HEK293T (cell line): Measurements from ENCODE around the gene DHX40.

Experiments
- CTCF ChIA-PET: fragments of 350-600 bp; formaldehyde crosslinking; extraction: SDS; loops from one replicate; lab custom pipeline; 2021; ENCODE audit warnings: antibody characterized with exemption, inconsistent platforms; lab: Yijun Ruan, JAX
- POLR2A ChIA-PET: fragments of 350-600 bp; formaldehyde crosslinking; extraction: SDS; loops from one replicate; lab custom pipeline; 2020; ENCODE audit warnings: antibody characterized with exemption, inconsistent platforms; lab: Yijun Ruan, JAX
- DNase-seq: peaks from one replicate; pipeline ENCODE4 v3.0.0; 2012; ENCODE audit warnings: mixed read lengths; ENCODE audit errors: extremely low spot score
- ARNT ChIP-seq: fragments of 450-650 bp; IDR thresholded peaks from 2 replicates; pipeline ENCODE4 v1.6.1; 2017; ENCODE audit warnings: mild to moderate bottlenecking
- BHLHE40 ChIP-seq: fragments of 450-650 bp; IDR thresholded peaks from 2 replicates; pipeline ENCODE4 v1.6.1; 2016; ENCODE audit warnings: mild to moderate bottlenecking, moderate library complexity, borderline replicate concordance
- CTBP1 ChIP-seq: fragments of 450-650 bp; IDR thresholded peaks from 2 replicates; pipeline ENCODE4 v1.6.1; 2016; ENCODE audit warnings: borderline replicate concordance
- ELF4 ChIP-seq: fragments of 450-650 bp; IDR thresholded peaks from 2 replicates; pipeline ENCODE4 v1.6.1; 2017; ENCODE audit warnings: antibody characterized with exemption
- FOXA1 ChIP-seq: fragments of 450-650 bp; IDR thresholded peaks from 2 replicates; pipeline ENCODE4 v1.6.1; 2016; ENCODE audit warnings: mild to moderate bottlenecking
- FOXK2 ChIP-seq: fragments of 450-650 bp; IDR thresholded peaks from 2 replicates; pipeline ENCODE4 v1.6.1; 2016; ENCODE audit warnings: mild to moderate bottlenecking
- FOXM1 ChIP-seq: fragments of 450-650 bp; IDR thresholded peaks from 2 replicates; pipeline ENCODE4 v1.6.1; 2017; ENCODE audit warnings: mild to moderate bottlenecking, borderline replicate concordance
- HDGF ChIP-seq: fragments of 450-650 bp; IDR thresholded peaks from 2 replicates; pipeline ENCODE4 v1.6.1; 2017; ENCODE audit warnings: antibody characterized with exemption, borderline replicate concordance
- L3MBTL2 ChIP-seq: fragments of 450-650 bp; conservative IDR thresholded peaks from 2 replicates; pipeline ENCODE4 v1.6.1; 2016; ENCODE audit warnings: mild to moderate bottlenecking
- LEF1 ChIP-seq: fragments of 450-650 bp; IDR thresholded peaks from 2 replicates; pipeline ENCODE4 v1.6.1; 2017; ENCODE audit warnings: mild to moderate bottlenecking, borderline replicate concordance
- NFRKB ChIP-seq: fragments of 450-650 bp; IDR thresholded peaks from 2 replicates; pipeline ENCODE4 v1.6.1; 2016; ENCODE audit warnings: mild to moderate bottlenecking, moderate library complexity
- PKNOX1 ChIP-seq: fragments of 450-650 bp; IDR thresholded peaks from 2 replicates; pipeline ENCODE4 v1.6.1; 2016
- SP1 ChIP-seq: fragments of 450-650 bp; IDR thresholded peaks from 2 replicates; pipeline ENCODE4 v1.6.1; 2017
- SUZ12 ChIP-seq: fragments of 450-650 bp; IDR thresholded peaks from 2 replicates; pipeline ENCODE4 v1.6.1; 2016; ENCODE audit warnings: mild to moderate bottlenecking
- TARDBP ChIP-seq: fragments of 450-650 bp; IDR thresholded peaks from 2 replicates; pipeline ENCODE4 v1.6.1; 2016
- ZNF384 ChIP-seq: fragments of 450-650 bp; IDR thresholded peaks from 2 replicates; pipeline ENCODE4 v1.6.1; 2016

The DHX40 gene

GRCh38 chr17:59634632-59635541 is 69.5 kb downstream of the DHX40 start:
- ChIA-PET CTCF (no interaction called here), POLR2A (interaction anchor here (2.8 kb wide), 1 partner anchor 15 kb away, joined by 14 read pairs; the partner anchor contains the start of gene CLTC)
- no peak for TF ChIP-seq FOXK2
- TF ChIP-seq FOXM1 = no peak
- no peak for TF ChIP-seq PKNOX1
- no peak for TF ChIP-seq CTBP1
- TF ChIP-seq SP1 = no peak
- no peak for TF ChIP-seq BHLHE40
- no peak for TF ChIP-seq TARDBP
- no peak for TF ChIP-seq SUZ12
- no peak for TF ChIP-seq L3MBTL2
- TF ChIP-seq ELF4 = no peak
- no peak for TF ChIP-seq HDGF
- no peak for TF ChIP-seq ARNT
- no peak for TF ChIP-seq FOXA1
- no peak for TF ChIP-seq ZNF384
- TF ChIP-seq NFRKB = no peak
- TF ChIP-seq LEF1 = no peak
- DNase-seq = no peak

- no peak for TF ChIP-seq SUZ12
- TF ChIP-seq ZNF384 = no peak
- no peak for TF ChIP-seq LEF1
- no peak for TF ChIP-seq L3MBTL2
- CTCF ChIA-PET = no interaction called here
- DNase-seq = no peak
- POLR2A ChIA-PET = interaction anchor here (1.5 kb wide), 1 partner anchor 18 kb away, joined by 7 read pairs; the partner anchor contains the start of gene CLTC
Measured at GRCh38 chr17:59637611-59638310, 72.4 kb downstream of the DHX40 start.

GRCh38 chr17:59638553-59638952 is 73.1 kb downstream of the DHX40 start:
- CTCF ChIA-PET = no interaction called here
- POLR2A ChIA-PET = interaction anchor here (1.5 kb wide), 1 partner anchor 19 kb away, joined by 7 read pairs; the partner anchor contains the start of gene CLTC
- DNase-seq = no peak
- no peak for TF ChIP-seq HDGF
- TF ChIP-seq SP1 = no peak
- TF ChIP-seq TARDBP = no peak
- TF ChIP-seq ZNF384 = no peak
- TF ChIP-seq CTBP1 = no peak
- no peak for TF ChIP-seq SUZ12
- TF ChIP-seq ELF4 = no peak
- TF ChIP-seq FOXK2 = no peak
- no peak for TF ChIP-seq PKNOX1
- no peak for TF ChIP-seq ARNT
- TF ChIP-seq LEF1 = no peak
- TF ChIP-seq FOXM1 = no peak
- no peak for TF ChIP-seq FOXA1
- no peak for TF ChIP-seq BHLHE40

GRCh38 chr17:59641799-59642484 is 76.5 kb downstream of the DHX40 start:
- ChIA-PET CTCF (no interaction called here), POLR2A (interaction anchor here (1.7 kb wide), 1 partner anchor 22 kb away, joined by 6 read pairs; the partner anchor contains the start of gene CLTC)
- no peak for DNase-seq
- TF ChIP-seq FOXA1 (no peak), FOXK2 (no peak), L3MBTL2 (no peak), LEF1 (no peak), CTBP1 (no peak), ZNF384 (no peak), SP1 (no peak), SUZ12 (no peak), BHLHE40 (no peak), NFRKB (no peak), ELF4 (no peak), PKNOX1 (no peak), ARNT (no peak), FOXM1 (no peak), TARDBP (no peak), HDGF (no peak)

GRCh38 chr17:59642565-59642964 is 77.2 kb downstream of the DHX40 start:
- DNase-seq = no peak
- no peak for TF ChIP-seq CTBP1
- TF ChIP-seq FOXA1 = no peak
- no peak for TF ChIP-seq NFRKB
- TF ChIP-seq PKNOX1 = no peak
- no peak for TF ChIP-seq FOXK2
- no peak for TF ChIP-seq FOXM1
- TF ChIP-seq ELF4 = no peak
- no peak for TF ChIP-seq ZNF384
- TF ChIP-seq SP1 = no peak
- no peak for TF ChIP-seq SUZ12
- TF ChIP-seq ARNT = no peak
- no peak for TF ChIP-seq HDGF
- no peak for TF ChIP-seq LEF1
- no peak for TF ChIP-seq BHLHE40
- TF ChIP-seq TARDBP = no peak
- CTCF ChIA-PET = interaction anchor here (0.6 kb wide), 1 partner anchor 434 kb away, joined by 10 read pairs; no protein-coding TSS in a partner anchor
- POLR2A ChIA-PET = interaction anchor here (1.7 kb wide), 1 partner anchor 23 kb away, joined by 6 read pairs; the partner anchor contains the start of gene CLTC
